SJSA1 (cell line): Measurements from ENCODE around the gene EMC1. TPM values are rescaled to one million over a fixed set of nuclear protein-coding genes. Genes with fewer than 3 reads are reported as not detected.
"Not testable (repeated sequence)": the region's sequence is repeated elsewhere in the genome, so short reads cannot be mapped to it uniquely, and the experiment has no call there.

ENCODE experiments used
- DNase-seq, 2 experiments: peaks; one replicate each; pipeline ENCODE4 v3.0.0-alpha.2; 2015 to 2020; ENCODE audit warnings: low spot score in 2 of 2, low read depth in 1 of 2
- H3K27ac ChIP-seq: fragments of 250-450 bp; sonication (Bioruptor Pico); 2 replicates; pipeline ENCODE4 v1.5.1; 2020; ENCODE audit warnings: mild to moderate bottlenecking, moderate library complexity
- H3K27me3 ChIP-seq: fragments of 250-450 bp; sonication (Bioruptor Pico); replicated peaks from 2 replicates; pipeline ENCODE4 v1.5.1; 2020; ENCODE audit warnings: mild to moderate bottlenecking, moderate library complexity
- H3K36me3 ChIP-seq: fragments of 250-450 bp; sonication (Bioruptor Pico); 2 replicates; pipeline ENCODE4 v1.5.1; 2020; ENCODE audit warnings: mild to moderate bottlenecking
- H3K4me1 ChIP-seq: fragments of 250-450 bp; sonication (Bioruptor Pico); replicated peaks from 2 replicates; pipeline ENCODE4 v1.6.1; 2021; ENCODE audit warnings: mild to moderate bottlenecking
- H3K4me3 ChIP-seq: fragments of 250-450 bp; sonication (Bioruptor Pico); 2 replicates; pipeline ENCODE4 v1.5.1; 2020; ENCODE audit warnings: mild to moderate bottlenecking
- H3K9me3 ChIP-seq: fragments of 250-450 bp; sonication (Bioruptor Pico); replicated peaks from 2 replicates; pipeline ENCODE4 v1.5.1; 2020; ENCODE audit warnings: mild to moderate bottlenecking
- total RNA-seq: library from RNA; depleted of rRNA; stranded (reverse); fragments of >200 nt; shearing (Covaris generic); gene quantifications from 2 replicates; pipeline ENCODE4 v1.2.3, GENCODE V29; 2014; rRNA removed

Gene EMC1
- total RNA-seq, result 75.2 and 80.5 TPM in 2 replicates

DNA sequence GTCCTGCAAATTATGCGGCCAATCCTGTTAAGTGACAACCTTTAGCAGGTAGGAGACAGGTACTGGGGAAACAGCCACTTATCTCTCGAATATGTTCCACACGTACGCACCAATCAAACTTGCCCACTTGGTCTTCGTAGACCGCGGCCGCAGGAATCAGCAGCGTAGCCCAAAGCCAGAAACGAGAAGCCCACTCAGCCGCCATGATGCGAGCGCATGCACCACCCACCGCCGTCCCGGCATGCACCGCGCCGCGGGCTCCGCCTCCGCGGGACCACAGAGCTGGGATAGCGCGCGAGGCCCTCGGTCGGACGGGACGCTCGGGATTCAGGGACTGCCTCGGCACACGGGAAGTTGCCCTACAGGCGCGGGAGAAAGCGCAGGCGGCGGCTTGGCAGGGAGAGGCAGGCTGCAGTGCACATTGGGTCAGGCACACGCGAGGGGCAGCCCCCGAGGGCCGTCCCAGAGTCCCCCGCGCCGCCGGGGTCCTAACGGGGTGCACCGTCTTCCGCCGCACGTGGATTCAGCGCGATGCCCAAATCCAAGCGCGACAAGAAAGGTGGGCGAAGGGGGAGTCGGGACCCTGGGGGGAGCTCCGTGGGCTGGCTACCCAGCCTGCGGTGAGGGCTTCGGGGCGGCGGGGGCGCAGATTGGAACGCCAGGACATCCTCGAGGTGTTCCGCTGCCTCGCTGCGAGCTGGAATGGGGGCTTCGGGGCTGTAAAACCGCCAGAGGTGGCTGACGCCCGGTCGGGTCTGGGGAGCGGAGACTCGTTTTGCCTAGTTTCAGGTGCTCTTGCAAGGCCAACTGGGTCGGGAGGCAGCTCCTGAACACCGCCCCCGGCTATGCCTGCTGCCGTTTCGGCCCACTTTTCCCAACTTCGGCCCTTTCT lies at the start of gene EMC1, which contains the start of gene MRTO4:
Gene EMC1 (minus strand): TSS at position 220 of the 892 bp plus-strand sequence. CDS start 15 bp downstream, at position 205.
Gene MRTO4 (plus strand): TSS at position 501 of the 892 bp plus-strand sequence. CDS start 31 bp downstream, at position 532.
- peaks cover 18% of the 10 kb centered on the region for H3K4me1 ChIP-seq
- H3K4me3 ChIP-seq, result peak within 1 kb of the TSS; percentile 80
- H3K9me3 ChIP-seq, result no peaks in the 10 kb centered on the region
- H3K27me3 ChIP-seq, result no peaks in the 10 kb centered on the region
- H3K36me3 ChIP-seq, result peaks cover 37% of the 10 kb centered on the region
- peak within 1 kb of the TSS; percentile 90 for H3K27ac ChIP-seq
- peak; percentile 89 to 92 for DNase-seq

DNA sequence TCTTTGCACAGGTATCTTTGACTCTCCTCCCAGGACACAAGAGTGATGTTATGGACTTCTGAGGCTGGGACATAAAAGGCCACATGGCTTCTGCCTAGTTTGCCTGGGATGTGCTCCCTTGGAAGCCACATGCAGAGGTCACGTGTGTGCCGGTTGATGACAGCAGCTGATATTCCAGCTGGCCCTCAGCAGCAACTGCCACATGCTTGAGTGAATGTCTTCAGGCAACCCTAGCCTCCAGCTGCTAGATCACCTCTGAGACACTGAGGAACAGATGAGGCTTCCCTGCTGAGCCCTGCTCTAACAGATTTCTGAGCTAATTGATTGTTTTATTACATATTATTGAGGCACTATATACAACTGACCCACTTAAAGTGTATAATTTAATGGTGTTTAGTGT lies 48.9 kb upstream of the EMC1 start:
- Histone ChIP-seq H3K4me1 (no peaks in the 10 kb centered on the region), H3K27ac (no peak overlapping the region), H3K27me3 (no peaks in the 10 kb centered on the region), H3K36me3 (peaks cover 27% of the 10 kb centered on the region), H3K9me3 (no peaks in the 10 kb centered on the region; the same call in 1 of the 2 replicates), H3K4me3 (no peak overlapping the region)
- no peak for DNase-seq

- H3K36me3 ChIP-seq, result no peaks in the 10 kb centered on the region
- no peaks in the 10 kb centered on the region for H3K27me3 ChIP-seq
Observed at GRCh38 chr1:19294638-19295037, 43.3 kb upstream of the EMC1 start.

GRCh38 chr1:19289244-19289643 lies 37.9 kb upstream of the EMC1 start:
- no peak overlapping the region for H3K4me3 ChIP-seq
- no peak for DNase-seq

More at GRCh38 chr1:19294638-19295037, 43.3 kb upstream of the EMC1 start:
- no peaks in the 10 kb centered on the region for H3K4me1 ChIP-seq
- DNase-seq, result no peak
- no peak overlapping the region for H3K4me3 ChIP-seq
- H3K27ac ChIP-seq, result no peak overlapping the region
- peaks cover 5% of the 10 kb centered on the region; the same call in 1 of the 2 replicates for H3K9me3 ChIP-seq

DNA sequence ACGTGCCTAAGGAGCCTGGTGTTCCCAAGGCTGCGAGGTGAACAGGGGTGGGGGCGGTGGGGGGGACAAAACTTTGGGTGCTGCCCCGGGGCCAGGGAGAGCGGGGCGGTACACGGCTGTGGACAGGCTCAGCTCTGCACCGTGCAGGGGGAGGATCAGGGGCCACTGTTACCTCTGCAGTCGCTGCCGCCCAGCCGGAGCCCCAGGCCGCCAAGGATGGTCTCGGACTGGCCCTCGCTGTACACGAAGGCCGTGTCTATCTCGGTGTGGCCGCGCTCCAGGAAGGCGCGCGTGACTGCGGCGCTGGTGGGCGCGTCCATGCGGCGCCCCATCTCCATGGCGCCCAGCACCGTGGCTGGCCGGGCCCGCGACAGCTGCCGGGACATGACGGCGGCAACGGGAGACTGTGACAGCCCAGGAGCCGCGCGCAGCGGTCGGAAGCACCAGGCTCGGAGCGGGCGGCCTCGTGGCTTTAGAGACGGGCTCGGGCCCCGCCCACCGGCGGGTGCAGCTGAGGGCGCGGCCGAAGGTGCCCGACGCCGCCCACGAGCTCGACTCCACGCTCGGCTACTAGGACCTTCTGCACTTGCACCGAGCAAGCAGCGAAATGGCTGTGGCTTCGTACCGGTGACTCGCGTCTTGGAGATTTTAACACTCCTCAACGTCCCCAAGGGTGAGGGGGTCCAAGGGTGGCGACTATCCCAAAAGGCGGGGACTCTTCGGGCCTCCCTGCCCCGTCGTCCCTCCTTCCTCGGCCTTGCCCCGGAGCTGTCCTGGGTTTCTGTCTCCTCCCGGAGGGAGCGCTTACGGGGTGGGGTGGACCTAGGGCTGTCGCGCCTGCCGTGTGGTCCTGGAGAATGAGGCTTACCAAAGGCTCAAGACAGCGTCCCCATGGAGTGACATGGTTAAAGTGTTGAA lies 37.3 kb upstream of the EMC1 start, which contains the start of gene AKR7A3:
Gene AKR7A3 (minus strand): TSS at position 447 of the 918 bp plus-strand sequence. CDS start 61 bp downstream, at position 386.
- not testable (repeated sequence) for DNase-seq

More at GRCh38 chr1:19289244-19289643, 37.9 kb upstream of the EMC1 start:
- Histone ChIP-seq H3K36me3 (no peaks in the 10 kb centered on the region), H3K27ac (no peak overlapping the region), H3K9me3 (no peaks in the 10 kb centered on the region), H3K27me3 (no peaks in the 10 kb centered on the region), H3K4me1 (no peaks in the 10 kb centered on the region)

DNA sequence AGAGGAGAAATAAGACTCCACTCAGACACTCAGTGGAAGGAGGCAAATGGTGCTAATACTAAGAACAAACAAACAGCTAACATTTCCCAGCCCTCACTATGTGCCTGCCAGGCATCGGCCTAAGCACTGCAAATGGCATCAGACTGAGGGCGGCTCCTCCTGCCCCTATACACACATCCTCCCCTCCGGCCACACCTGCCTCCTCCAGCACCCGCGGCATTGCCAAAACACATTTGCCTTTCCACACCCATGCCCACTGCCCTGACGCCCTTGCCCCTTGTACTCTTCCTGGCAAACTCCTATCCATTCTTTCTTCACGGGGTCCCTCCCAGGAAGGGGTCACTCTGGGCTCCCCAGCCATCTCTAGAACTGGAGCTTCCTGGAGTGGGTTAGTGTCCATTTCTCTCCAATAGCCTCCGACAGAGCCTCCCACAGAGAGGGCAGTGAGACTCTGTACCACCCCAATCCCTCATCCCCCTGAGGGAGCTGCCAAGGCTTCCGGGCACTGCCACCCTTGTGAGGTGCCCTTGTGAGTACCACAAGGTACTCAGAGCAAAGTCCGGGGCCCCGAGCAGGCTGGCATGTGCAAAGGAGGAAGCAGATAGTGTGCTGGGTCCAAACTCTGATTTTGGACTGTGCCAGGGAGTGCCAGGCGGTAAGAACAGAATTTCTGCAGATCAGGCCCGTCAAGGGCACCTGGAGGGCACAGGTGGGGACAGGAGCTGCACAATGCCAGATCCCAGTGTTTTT lies 36.3 kb upstream of the EMC1 start:
- H3K36me3 ChIP-seq, result no peaks in the 10 kb centered on the region
- H3K27me3 ChIP-seq, result no peaks in the 10 kb centered on the region
- no peak overlapping the region for H3K27ac ChIP-seq
- no peaks in the 10 kb centered on the region for H3K9me3 ChIP-seq
- DNase-seq, result no peak
- H3K4me1 ChIP-seq, result no peaks in the 10 kb centered on the region
- no peak overlapping the region for H3K4me3 ChIP-seq

More for the DNA sequence above, 37.3 kb upstream of the EMC1 start, which contains the start of gene AKR7A3:
- not testable (repeated sequence) for H3K27ac ChIP-seq, H3K4me3 ChIP-seq, H3K4me1 ChIP-seq, H3K36me3 ChIP-seq, H3K9me3 ChIP-seq, H3K27me3 ChIP-seq

DNA sequence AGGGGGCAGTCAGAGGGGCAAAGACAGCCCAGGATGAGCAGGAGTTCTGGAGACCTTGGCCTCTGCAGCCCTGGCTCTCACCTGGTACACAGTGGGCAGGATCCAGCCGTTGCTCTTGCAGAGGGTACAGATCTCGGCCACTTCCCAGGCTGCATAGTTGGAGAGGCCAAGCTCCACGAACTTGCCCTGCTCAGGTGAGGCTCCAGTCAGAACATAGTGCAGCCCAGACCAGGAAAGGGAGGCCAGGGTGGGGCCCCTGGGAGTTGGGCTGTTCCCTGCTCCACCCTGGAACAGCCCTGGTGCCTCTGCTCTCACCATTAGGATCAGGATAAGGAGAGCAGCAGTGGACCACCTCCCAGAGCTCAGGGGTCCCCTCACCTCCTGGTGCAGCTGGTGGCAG lies 34.5 kb upstream of the EMC1 start:
- not testable (repeated sequence) for H3K4me1 ChIP-seq, H3K36me3 ChIP-seq, H3K4me3 ChIP-seq, DNase-seq, H3K9me3 ChIP-seq, H3K27me3 ChIP-seq, H3K27ac ChIP-seq

DNA sequence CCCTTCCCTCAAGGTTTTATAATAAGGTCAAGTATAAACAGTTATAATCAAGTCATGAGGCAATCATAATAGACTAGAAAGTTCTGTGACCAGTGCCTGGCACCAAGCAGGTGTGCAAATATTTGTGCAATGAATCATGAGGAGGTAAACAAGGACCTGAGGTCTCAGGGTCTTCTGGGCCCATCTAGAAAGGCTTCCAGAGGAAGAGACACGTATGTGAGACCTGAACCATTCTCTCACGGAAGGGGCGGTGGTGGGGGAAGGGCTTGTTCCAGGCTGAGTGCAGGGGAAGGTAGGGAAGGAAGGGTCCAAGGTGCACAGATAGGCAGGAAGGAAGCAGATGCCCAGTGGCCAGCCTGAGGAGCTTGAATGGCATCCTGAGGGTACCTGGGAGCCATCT lies 34.0 kb upstream of the EMC1 start:
- H3K27me3 ChIP-seq, H3K4me1 ChIP-seq, H3K9me3 ChIP-seq, H3K36me3 ChIP-seq, H3K4me3 ChIP-seq, DNase-seq, H3K27ac ChIP-seq: not testable (repeated sequence)

GRCh38 chr1:19284881-19285280 lies 33.6 kb upstream of the EMC1 start:
- no peak overlapping the region for H3K27ac ChIP-seq
- H3K36me3 ChIP-seq, result no peaks in the 10 kb centered on the region
- no peak overlapping the region for H3K4me3 ChIP-seq
- no peaks in the 10 kb centered on the region for H3K9me3 ChIP-seq
- no peaks in the 10 kb centered on the region for H3K27me3 ChIP-seq
- no peaks in the 10 kb centered on the region for H3K4me1 ChIP-seq
- no peak for DNase-seq

GRCh38 chr1:19283891-19284290 lies 32.6 kb upstream of the EMC1 start:
- Histone ChIP-seq H3K9me3 (no peaks in the 10 kb centered on the region), H3K4me3 (no peak overlapping the region), H3K27me3 (no peaks in the 10 kb centered on the region), H3K4me1 (no peaks in the 10 kb centered on the region), H3K36me3 (no peaks in the 10 kb centered on the region), H3K27ac (no peak overlapping the region)
- no peak for DNase-seq

GRCh38 chr1:19274636-19275035 lies 23.3 kb upstream of the EMC1 start:
- no peak overlapping the region for H3K4me3 ChIP-seq
- H3K9me3 ChIP-seq, result no peaks in the 10 kb centered on the region
- H3K36me3 ChIP-seq, result no peaks in the 10 kb centered on the region
- no peaks in the 10 kb centered on the region for H3K27me3 ChIP-seq
- H3K4me1 ChIP-seq, result no peaks in the 10 kb centered on the region
- no peak overlapping the region for H3K27ac ChIP-seq
- DNase-seq, result no peak

- not testable (repeated sequence) for H3K27me3 ChIP-seq, H3K4me1 ChIP-seq, H3K36me3 ChIP-seq, H3K27ac ChIP-seq, H3K9me3 ChIP-seq, H3K4me3 ChIP-seq, DNase-seq
Observed at GRCh38 chr1:19273844-19274531, 22.7 kb upstream of the EMC1 start.
